ENCODE measurements around the gene ITGB7. TPM values are rescaled to one million over a fixed set of nuclear protein-coding genes. Genes with fewer than 3 reads are reported as not detected.

ITGB7 gene
- total and polyA plus RNA-seq, 7 donors: 0.19 to 1.6 (median 0.65) TPM

GRCh38 chr12:53222170-53222721, 15.2 kb upstream of the ITGB7 start:
- DNase-seq (no peak), ATAC-seq (no peak)
- H3K4me1 ChIP-seq: peaks cover 32% of the 10 kb centered on the region
- intact Hi-C loops (cut with DNase I): loop anchor here in 1 of 2 donors (5.0 kb wide), 1 partner anchor 230 kb away; the partner anchor contains the start of gene PCBP2
- peak overlapping the region; percentile 93 for H3K27ac ChIP-seq
- peak overlapping the region; percentile 71 for H3K4me3 ChIP-seq
- TF ChIP-seq, protein P1, sequence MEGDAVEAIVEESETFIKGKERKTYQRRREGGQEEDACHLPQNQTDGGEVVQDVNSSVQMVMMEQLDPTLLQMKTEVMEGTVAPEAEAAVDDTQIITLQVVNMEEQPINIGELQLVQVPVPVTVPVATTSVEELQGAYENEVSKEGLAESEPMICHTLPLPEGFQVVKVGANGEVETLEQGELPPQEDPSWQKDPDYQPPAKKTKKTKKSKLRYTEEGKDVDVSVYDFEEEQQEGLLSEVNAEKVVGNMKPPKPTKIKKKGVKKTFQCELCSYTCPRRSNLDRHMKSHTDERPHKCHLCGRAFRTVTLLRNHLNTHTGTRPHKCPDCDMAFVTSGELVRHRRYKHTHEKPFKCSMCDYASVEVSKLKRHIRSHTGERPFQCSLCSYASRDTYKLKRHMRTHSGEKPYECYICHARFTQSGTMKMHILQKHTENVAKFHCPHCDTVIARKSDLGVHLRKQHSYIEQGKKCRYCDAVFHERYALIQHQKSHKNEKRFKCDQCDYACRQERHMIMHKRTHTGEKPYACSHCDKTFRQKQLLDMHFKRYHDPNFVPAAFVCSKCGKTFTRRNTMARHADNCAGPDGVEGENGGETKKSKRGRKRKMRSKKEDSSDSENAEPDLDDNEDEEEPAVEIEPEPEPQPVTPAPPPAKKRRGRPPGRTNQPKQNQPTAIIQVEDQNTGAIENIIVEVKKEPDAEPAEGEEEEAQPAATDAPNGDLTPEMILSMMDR (IDR thresholded peaks at IDR 0.05): no peak
- H3K9me3 ChIP-seq: no peaks in the 10 kb centered on the region
- 37 to 57% (median 49%) methylated on average over 5 of the region's 5 CpGs for WGBS, 3 donors
- H3K36me3 ChIP-seq (ENCODE audit: insufficient read depth in 1 of 2, low read depth in 1 of 2): no peaks in the 10 kb centered on the region
- H3K27me3 ChIP-seq (ENCODE audit: insufficient read depth in 3 of 3, low read length in 2 of 3): no peaks in the 10 kb centered on the region

GRCh38 chr12:53221203-53222080, 14.4 kb upstream of the ITGB7 start:
- H3K27me3 ChIP-seq (ENCODE audit: insufficient read depth in 3 of 3, low read length in 2 of 3): no peaks in the 10 kb centered on the region
- H3K36me3 ChIP-seq (ENCODE audit: insufficient read depth in 1 of 2, low read depth in 1 of 2): no peaks in the 10 kb centered on the region
- 1 to 2% (median 1%) methylated on average over 55 to 72 of the region's 72 CpGs for WGBS, 3 donors
- ATAC-seq (peak; percentile 70 to 78 (median 75)), DNase-seq (peak; percentile 81 to 89)
- peaks cover 35% of the 10 kb centered on the region for H3K4me1 ChIP-seq
- intact Hi-C loops (cut with DNase I): loop anchor here (1.0 to 5.0 kb wide), 3 partner anchors 30 to 231 kb away; partner anchors contain the start of gene PCBP2 (in 1 of the 2)
- peak overlapping the region; percentile 93 for H3K27ac ChIP-seq
- no peaks in the 10 kb centered on the region for H3K9me3 ChIP-seq
- TF ChIP-seq, protein P1 (IDR thresholded peaks at IDR 0.05): no peak
- peak overlapping the region; percentile 71 for H3K4me3 ChIP-seq

DNA sequence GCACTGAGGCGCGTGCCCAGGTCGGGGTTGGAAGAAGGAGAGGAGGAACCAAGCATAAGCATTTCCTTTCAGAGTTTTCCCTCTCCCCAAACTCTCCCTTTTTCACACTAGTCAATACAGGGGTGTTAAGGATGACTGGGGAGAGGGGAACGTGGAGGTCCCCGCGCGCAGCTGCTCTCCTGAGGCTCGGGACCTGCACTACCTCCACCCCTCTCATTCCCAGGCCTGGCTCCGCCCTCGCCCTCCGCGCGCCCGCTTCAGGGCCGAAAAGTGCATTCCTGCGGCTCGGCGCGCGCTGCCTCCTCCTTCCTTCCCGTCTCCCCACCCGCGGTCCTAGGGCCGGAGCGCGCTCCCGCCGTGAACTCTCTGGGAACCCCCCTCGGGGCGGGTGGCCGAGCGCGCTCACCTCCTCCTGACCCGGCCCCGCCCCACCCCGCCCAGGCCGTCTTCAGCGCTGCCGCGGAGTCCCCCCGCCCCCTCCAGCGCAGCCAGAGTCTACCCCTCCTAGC, 13.7 kb upstream of the ITGB7 start:
- TF ChIP-seq, protein P1 (IDR thresholded peaks at IDR 0.05): no peak
- Histone ChIP-seq H3K36me3 (ENCODE audit: insufficient read depth in 1 of 2, low read depth in 1 of 2) (no peaks in the 10 kb centered on the region), H3K4me3 (peak overlapping the region; percentile 71), H3K4me1 (peaks cover 35% of the 10 kb centered on the region), H3K27ac (peak overlapping the region; percentile 93), H3K9me3 (no peaks in the 10 kb centered on the region), H3K27me3 (ENCODE audit: insufficient read depth in 3 of 3, low read length in 2 of 3) (no peaks in the 10 kb centered on the region)
- intact Hi-C loops (cut with DNase I): loop anchor here (1.0 to 5.0 kb wide), 3 partner anchors 31 to 232 kb away; partner anchors contain the start of gene PCBP2 (in 1 of the 2)
- peak; percentile 80 to 86 (median 84) for ATAC-seq
- WGBS, 3 donors: 0 to 1% (median 0%) methylated on average over 29 to 42 of the region's 42 CpGs
- DNase-seq: peak; percentile 91 to 95

GRCh38 chr12:53219956-53220693, 13.1 kb upstream of the ITGB7 start:
- H3K4me1 ChIP-seq: peaks cover 35% of the 10 kb centered on the region
- TF ChIP-seq, protein P1 (IDR thresholded peaks at IDR 0.05): no peak
- WGBS, 3 donors: 1 to 11% (median 4%) methylated on average over 45 to 51 of the region's 53 CpGs

More at GRCh38 chr12:53219956-53220693, 13.1 kb upstream of the ITGB7 start:
- intact Hi-C loops (cut with DNase I): loop anchor here (2.0 to 5.0 kb wide), 2 partner anchors 33 to 232 kb away; partner anchors contain the start of gene PCBP2 (in 1 of the 2)
- ATAC-seq (peak in 1 of 4 donors; percentile 17), DNase-seq (peak; percentile 65 to 75)
- Histone ChIP-seq H3K27ac (peak overlapping the region; percentile 93), H3K9me3 (no peaks in the 10 kb centered on the region), H3K4me3 (peak overlapping the region; percentile 71), H3K27me3 (ENCODE audit: insufficient read depth in 3 of 3, low read length in 2 of 3) (no peaks in the 10 kb centered on the region), H3K36me3 (ENCODE audit: insufficient read depth in 1 of 2, low read depth in 1 of 2) (no peaks in the 10 kb centered on the region)

Data from psoas muscle (tissue), 8 donors.